Umbilical cord (tissue), 2 donors: ENCODE results near the gene GNB2. TPM values are rescaled to one million over a fixed set of nuclear protein-coding genes. Genes with fewer than 3 reads are reported as not detected.
A peak's percentile ranks its signal among the peaks of the same experiment; 100 is the strongest.
"Not testable (repeated sequence)": the region's sequence is repeated elsewhere in the genome, so short reads cannot be mapped to it uniquely, and the experiment has no call there.

ENCODE experiments used
- DNase-seq: peaks from one replicate; pipeline ENCODE4 v3.0.0-alpha.2; 2015; ENCODE audit warnings: low spot score
- total RNA-seq: library from RNA; depleted of rRNA; stranded (reverse); fragments of >200 nt; gene quantifications from one replicate; pipeline ENCODE4 v1.2.3, GENCODE V29; 2014; ENCODE audit warnings: low replicate concordance; ENCODE audit not compliant: insufficient read depth

The GNB2 gene
- total RNA-seq, 1 donor from 2014 or later, result 60.9 TPM

DNA sequence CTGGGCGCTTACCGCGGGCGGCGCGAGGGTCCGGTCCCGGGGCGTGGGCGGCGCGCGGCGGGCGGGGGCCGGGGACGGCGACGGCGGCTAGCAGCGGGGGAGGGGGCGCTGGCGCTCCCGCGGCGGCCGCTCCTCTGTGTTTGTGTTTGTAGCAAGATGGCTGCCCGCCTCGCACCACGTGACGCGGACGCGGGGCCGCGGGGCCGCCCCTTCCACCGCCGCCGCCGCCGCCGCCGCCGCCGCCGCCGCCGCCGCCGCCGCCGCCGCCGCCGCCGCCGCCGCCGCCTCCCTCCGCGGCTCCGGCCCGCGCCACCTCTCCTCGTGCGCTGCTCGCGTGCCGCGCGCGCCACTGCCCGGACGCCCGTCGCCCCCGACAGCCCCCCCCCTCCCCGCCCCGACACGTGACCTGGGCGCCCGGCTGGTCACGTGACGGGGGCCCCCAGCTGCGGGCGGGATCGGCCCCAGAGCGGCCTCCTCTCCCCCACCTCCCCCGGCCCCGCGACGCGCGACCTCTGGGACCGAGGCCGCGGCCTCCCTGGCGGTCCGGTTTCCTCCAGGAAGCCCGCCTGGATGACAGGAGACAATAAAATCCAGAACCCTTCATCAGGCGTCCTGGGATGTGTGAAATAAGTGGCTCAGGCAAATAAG is 20.7 kb downstream of the GNB2 start, which contains the start of gene GIGYF1:
Gene GIGYF1 (minus strand): TSS at position 153 of the 648 bp plus-strand sequence. CDS start 6,012 bp downstream, outside the sequence.
- DNase-seq, result peak; percentile 55

DNA sequence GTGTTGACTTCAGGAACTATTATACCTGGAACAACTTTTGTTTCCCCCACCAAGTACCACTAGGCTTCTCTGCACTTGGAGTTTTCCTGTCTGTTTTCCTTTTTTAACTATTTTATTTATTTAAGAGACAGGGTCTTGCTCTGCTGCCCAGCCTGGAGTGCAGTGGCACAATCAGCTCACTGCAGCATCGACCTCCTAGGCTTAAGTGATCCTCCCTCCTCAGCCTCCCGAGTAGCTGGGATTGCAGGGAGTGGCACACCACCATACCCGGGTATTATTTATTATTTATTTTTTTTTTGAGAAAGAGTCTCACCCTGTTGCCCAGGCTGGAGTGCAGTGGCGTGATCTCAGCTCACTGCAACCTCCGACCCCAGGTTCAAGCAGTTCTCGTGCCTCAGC is 22.6 kb downstream of the GNB2 start:
- no peak for DNase-seq

DNA sequence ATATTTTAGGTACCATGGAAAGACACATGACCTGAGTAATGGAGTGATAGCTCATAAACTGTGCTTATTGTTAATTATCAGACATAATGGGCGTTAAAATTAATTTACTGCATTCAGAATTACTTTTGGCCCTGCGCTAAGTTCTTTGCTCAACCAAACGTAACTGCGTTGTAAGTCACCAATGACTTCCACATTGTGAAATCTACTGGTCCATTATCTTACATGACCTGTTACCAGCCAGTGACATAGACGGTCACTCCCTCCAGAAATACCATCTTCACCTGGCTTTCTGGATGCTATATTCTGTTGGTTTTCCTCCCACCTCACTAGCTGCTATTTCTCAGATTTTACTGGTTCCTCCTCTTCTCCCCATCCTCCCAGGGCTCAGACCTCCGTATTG is 25.5 kb downstream of the GNB2 start:
- DNase-seq, result no peak

DNA sequence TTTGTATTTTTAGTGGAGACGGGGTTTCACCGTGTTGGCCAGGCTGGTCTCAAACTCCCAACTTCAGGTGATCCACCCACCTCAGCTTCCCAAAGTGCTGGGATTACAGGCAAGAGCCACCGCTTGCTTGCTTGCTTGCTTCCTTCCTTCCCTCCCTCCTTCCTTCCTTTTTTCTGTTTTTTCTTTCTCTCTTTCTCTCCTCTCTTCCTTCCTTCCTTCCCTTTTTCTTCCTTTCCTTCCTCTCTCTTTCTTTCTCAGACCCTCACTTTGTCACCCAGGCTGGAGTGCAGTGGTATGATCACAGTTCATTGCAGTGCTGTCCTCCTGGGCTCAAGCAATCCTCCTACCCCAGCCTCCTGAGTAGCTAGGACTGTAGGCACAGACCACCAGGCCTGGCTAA is 27.5 kb downstream of the GNB2 start:
- not testable (repeated sequence) for DNase-seq

DNA sequence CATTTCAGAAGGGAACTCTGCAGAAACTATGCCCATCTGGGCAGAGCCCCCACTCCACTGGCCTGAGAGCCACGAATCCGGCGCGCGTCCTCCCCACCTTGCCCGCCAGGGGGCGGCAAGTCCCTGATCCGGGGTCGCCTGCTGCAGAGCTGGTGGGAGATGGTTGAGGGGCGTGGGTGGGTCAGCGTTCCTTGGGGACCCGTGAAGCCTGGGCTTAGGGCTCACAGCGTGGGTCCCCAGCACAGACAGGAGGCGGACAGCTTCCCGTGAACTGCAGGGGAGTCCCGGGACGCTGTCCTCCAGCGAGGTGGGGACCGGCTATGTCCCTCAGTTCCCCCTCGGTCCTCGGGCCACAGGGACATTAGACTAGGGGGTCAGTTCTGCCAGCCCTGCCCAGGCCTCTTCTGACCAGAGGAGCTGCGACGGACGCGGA is 31.8 kb downstream of the GNB2 start:
- no peak for DNase-seq

DNA sequence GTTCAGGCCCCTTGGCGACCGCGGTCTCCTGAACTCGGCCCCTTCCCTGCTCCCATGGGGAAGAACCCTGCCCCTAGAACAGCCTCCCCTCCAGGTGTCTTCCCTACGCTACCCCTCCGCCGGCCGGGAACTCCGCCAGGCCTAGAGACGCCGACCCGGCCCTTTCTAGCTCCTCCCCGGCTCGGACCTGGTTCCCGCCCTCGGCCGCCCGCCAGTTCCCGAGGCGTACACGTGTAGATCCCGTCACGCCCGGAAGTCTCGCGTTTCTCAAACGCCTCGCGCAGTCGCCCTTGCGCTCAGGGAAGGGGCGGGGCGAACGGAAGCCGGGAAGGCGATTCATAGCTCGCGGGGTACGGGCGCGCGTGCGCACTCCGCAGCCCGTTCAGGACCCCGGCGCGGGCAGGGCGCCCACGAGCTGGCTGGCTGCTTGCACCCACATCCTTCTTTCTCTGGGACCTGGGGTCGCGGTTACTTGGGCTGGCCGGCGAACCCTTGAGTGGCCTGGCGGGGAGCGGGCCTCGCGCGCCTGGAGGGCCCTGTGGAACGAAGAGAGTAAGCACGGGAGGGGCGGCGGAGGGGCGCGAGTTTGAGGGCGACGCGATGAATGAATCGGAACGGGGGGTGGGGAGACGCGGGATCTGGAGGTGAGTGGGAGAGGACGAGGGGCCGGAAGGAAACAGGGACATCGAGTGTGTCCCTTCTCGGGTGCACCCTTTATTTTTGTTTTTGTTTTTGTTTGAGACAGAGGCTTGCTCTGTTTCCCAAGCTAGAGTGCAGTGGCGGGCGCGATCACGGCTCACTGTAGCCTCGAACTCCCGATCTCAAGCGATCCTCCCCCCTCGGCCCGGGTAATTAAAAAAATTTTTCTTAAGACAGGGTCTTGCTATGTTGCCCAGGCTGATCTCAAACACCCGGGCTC is 32.5 kb downstream of the GNB2 start, which contains the start of gene POP7:
Gene POP7 (plus strand): TSS at position 369 of the 919 bp plus-strand sequence. CDS start 710 bp downstream, outside the sequence.
- DNase-seq, result peak; percentile 99

DNA sequence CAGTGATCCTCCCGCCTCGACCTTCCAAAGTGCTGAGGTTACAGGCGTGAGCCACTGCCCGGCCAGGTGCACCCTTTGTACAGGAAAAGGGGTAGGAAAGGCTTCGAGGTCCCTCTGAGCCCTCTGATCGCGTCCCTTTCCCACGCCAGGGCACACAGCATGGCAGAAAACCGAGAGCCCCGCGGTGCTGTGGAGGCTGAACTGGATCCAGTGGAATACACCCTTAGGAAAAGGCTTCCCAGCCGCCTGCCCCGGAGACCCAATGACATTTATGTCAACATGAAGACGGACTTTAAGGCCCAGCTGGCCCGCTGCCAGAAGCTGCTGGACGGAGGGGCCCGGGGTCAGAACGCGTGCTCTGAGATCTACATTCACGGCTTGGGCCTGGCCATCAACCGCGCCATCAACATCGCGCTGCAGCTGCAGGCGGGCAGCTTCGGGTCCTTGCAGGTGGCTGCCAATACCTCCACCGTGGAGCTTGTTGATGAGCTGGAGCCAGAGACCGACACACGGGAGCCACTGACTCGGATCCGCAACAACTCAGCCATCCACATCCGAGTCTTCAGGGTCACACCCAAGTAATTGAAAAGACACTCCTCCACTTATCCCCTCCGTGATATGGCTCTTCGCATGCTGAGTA is 33.3 kb downstream of the GNB2 start:
- no peak for DNase-seq

DNA sequence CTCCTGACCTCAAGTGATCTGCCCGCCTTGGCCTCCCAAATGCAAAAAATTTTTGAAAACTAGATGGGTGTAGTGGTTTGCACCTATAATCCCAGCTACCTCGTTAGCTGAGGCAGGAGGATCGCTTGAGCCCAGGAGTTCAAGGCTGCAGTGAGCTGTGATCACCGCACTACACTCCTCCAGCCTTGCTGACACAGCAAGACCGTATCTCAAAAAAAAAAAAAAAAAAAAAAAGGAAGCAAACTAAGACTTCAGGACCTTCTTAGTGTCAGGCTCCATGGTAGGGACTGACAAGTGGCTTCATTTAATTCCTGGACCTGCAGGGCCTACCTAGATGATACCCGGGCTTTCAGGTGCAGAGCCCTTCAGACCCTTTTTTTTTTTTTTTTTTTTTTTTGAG is 34.9 kb downstream of the GNB2 start:
- DNase-seq, result no peak

DNA sequence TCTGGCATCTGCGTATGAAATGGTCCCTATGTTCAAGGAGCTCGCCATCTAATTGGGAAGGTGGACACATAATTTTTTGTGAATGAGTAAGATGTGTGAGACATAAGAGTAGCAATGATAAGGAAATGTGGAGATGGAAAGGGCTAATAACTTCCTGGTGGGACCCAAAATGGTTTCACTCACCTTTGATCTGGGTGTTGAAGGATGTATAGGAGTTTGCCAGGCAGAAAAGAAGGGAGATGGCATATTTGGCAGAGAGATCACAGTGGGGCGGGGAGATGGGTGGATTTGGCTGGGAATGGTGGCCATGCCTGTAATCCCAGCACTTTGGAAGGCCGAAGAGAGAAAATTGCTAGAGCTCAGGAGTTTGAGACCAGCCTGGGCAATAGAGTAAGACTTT is 36.9 kb downstream of the GNB2 start:
- no peak for DNase-seq

DNA sequence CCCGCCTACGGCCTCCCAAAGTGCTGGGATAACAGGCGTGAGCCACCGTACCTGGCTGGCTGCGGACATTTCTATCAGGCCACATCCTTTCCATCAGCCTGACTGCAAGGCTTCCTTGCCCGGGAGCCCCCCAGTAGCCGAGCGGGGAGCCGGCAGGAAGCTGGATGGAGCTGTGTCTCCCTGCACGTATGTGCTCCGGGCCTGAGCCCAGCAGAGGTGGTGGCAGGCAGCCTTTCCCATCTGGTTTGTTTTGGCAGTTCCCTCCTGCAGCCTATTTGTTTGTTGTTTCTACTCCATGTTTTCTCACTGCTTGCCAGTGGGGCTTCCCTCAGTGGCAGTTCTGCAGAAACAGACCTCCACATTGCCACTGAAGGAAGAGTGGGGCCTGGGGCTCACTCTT is 37.8 kb downstream of the GNB2 start:
- no peak for DNase-seq

DNA sequence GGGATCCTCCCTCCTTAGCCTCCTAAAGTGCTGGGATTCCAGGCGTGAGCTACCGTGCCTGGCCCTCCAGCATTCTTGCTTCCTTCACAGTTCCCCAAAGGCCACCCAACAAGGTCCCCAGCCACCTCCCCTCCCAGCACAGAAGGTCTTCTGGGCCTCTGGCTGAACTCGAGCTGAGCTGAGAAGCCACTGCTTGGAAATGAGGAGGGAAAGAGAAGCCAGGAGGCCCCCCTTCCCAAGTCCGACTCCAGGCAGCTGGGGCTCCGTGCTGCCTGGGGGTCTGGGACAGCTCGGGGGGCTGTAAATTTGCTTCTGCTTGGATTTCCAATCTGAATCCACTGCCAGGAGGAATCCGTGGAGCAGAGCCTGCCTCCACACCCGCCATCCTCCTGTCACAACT is 41.2 kb downstream of the GNB2 start:
- no peak for DNase-seq

DNA sequence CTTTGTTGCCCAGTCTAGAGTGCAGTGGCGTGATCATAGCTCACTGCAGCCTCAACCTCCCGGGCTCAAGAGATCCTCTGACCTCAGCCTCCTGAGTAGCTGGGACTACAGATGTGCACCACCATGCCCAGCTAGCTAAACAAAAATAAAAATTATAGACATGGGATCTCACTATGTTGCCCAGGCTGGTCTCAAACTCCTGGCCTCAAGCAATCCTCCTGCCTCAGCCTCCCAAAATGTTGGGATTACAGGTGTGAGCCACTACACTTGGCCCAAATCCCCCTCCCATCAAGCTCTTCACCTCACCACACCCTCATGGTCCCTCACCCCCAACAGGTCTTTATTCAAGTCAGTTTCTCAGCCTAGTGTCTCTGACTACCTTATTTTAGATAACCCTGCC is 43.5 kb downstream of the GNB2 start:
- not testable (repeated sequence) for DNase-seq

DNA sequence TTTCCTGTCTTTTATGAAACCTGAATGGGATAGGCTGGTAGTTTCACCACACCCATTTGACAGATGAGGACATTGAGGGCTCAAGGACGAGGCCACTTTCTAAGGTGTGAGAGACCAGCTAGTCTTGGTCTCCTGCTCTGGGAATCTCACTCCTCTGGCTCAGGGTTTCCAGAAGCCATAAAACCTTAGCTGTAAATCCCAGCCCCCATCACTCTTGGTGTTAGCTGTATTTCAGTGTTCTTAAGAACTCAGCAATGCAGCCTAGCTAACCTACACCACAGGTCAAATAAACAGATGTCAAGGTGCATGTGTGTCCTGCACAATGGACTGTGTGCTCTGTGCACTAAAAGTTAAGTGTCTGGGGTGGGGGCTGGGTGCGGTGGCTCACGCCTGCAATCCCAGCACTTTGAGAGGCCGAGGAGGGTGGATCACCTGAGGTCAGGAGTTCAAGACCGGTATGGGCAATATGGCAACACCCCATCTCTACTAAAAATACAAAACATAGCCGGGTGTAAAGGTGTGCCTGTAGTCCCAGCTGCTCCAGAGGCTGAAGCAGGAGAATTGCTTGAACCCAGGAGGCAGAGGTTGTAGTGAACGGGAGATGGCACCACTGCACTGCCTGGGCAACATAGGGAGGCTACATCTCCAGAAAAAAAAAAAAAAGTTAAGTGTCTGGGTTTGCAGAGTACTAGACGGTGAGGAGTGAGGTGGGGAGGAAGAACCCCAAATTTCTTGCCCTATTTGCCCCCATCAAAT is 46.2 kb downstream of the GNB2 start:
- peak; percentile 56 for DNase-seq

DNA sequence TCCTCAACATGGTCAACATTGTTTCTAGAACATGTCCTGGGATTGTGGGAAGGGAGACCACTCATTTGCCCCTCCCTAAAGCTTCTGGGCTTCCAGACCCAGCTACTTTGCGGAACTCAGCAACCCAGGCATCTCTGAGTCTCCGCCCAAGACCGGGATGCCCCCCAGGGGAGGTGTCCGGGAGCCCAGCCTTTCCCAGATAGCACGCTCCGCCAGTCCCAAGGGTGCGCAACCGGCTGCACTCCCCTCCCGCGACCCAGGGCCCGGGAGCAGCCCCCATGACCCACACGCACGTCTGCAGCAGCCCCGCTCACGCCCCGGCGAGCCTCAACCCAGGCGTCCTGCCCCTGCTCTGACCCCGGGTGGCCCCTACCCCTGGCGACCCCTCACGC is 46.7 kb downstream of the GNB2 start, which contains the start of gene EPO:
Gene EPO (plus strand): TSS at position 190 of the 392 bp plus-strand sequence. CDS start 513 bp downstream, outside the sequence.
- no peak for DNase-seq

DNA sequence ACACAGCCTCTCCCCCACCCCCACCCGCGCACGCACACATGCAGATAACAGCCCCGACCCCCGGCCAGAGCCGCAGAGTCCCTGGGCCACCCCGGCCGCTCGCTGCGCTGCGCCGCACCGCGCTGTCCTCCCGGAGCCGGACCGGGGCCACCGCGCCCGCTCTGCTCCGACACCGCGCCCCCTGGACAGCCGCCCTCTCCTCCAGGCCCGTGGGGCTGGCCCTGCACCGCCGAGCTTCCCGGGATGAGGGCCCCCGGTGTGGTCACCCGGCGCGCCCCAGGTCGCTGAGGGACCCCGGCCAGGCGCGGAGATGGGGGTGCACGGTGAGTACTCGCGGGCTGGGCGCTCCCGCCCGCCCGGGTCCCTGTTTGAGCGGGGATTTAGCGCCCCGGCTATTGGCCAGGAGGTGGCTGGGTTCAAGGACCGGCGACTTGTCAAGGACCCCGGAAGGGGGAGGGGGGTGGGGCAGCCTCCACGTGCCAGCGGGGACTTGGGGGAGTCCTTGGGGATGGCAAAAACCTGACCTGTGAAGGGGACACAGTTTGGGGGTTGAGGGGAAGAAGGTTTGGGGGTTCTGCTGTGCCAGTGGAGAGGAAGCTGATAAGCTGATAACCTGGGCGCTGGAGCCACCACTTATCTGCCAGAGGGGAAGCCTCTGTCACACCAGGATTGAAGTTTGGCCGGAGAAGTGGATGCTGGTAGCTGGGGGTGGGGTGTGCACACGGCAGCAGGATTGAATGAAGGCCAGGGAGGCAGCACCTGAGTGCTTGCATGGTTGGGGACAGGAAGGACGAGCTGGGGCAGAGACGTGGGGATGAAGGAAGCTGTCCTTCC is 47.3 kb downstream of the GNB2 start:
- no peak for DNase-seq

DNA sequence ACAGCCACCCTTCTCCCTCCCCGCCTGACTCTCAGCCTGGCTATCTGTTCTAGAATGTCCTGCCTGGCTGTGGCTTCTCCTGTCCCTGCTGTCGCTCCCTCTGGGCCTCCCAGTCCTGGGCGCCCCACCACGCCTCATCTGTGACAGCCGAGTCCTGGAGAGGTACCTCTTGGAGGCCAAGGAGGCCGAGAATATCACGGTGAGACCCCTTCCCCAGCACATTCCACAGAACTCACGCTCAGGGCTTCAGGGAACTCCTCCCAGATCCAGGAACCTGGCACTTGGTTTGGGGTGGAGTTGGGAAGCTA is 47.9 kb downstream of the GNB2 start:
- DNase-seq, result no peak

DNA sequence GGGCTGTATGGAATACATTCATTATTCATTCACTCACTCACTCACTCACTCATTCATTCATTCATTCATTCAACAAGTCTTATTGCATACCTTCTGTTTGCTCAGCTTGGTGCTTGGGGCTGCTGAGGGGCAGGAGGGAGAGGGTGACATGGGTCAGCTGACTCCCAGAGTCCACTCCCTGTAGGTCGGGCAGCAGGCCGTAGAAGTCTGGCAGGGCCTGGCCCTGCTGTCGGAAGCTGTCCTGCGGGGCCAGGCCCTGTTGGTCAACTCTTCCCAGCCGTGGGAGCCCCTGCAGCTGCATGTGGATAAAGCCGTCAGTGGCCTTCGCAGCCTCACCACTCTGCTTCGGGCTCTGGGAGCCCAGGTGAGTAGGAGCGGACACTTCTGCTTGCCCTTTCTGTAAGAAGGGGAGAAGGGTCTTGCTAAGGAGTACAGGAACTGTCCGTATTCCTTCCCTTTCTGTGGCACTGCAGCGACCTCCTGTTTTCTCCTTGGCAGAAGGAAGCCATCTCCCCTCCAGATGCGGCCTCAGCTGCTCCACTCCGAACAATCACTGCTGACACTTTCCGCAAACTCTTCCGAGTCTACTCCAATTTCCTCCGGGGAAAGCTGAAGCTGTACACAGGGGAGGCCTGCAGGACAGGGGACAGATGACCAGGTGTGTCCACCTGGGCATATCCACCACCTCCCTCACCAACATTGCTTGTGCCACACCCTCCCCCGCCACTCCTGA is 49.1 kb downstream of the GNB2 start:
- no peak for DNase-seq

DNA sequence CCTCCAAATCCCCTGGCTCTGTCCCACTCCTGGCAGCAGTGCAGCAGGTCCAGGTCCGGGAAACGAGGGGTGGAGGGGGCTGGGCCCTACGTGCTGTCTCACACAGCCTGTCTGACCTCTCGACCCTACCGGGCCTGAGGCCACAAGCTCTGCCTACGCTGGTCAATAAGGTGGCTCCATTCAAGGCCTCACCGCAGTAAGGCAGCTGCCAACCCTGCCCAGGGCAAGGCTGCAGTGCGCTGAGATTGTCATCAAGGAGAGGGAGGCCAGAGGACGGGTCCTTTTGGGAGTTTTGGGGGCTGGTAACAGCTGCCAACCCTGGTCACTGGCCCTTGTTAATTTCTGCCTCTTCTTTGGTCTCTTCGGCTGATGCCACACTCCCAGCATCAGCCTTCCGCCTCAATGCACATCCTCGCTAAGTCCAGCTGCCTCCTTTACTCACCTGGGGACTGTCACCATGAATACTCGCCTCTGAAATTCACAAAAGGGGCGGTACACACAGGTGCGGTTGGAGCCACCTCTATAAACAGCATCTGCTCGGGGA is 50.3 kb downstream of the GNB2 start:
- no peak for DNase-seq

DNA sequence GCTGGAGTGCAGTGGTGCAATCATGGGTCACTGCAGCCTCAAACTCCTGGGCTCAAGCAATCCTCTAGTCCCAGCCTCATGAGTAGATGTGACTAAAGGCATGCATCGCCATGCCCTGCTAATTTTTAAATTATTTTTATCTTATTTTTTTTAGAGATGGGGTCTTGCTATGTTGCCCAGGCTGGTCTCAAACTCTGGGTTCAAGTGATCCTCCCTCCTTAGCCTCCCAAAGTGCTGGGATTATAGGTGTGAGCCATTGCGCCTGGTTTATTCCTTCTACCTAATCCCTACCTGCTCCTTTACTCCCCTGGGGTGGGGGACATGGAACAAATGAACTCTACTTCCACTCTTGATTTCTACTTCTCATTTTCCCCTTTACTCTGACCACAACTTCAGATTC is 50.8 kb downstream of the GNB2 start:
- DNase-seq, result not testable (repeated sequence)
